Measurements from ENCODE around the gene ANKRD7.
"Not testable (repeated sequence)": the region's sequence is repeated elsewhere in the genome, so short reads cannot be mapped to it uniquely, and the experiment has no call there.

The ANKRD7 gene

GRCh38 chr7:118239014-118239413 is 14.5 kb downstream of the ANKRD7 start:
- no peak for DNase-seq (ENCODE audit: low read depth)

GRCh38 chr7:118240320-118240719 is 15.8 kb downstream of the ANKRD7 start:
- not testable (repeated sequence) for DNase-seq (ENCODE audit: low read depth)

GRCh38 chr7:118243695-118244094 is 19.2 kb downstream of the ANKRD7 start:
- no peak for DNase-seq (ENCODE audit: low read depth)

GRCh38 chr7:118245267-118246040 is 20.9 kb downstream of the ANKRD7 start:
- no peak for DNase-seq (ENCODE audit: low read depth)

- DNase-seq (ENCODE audit: low read depth), result peak; percentile 1
Measured at GRCh38 chr7:118250860-118251494, 26.5 kb downstream of the ANKRD7 start.

GRCh38 chr7:118252087-118252486 is 27.6 kb downstream of the ANKRD7 start:
- no peak for DNase-seq (ENCODE audit: low read depth)

- DNase-seq (ENCODE audit: low read depth), result peak; percentile 3
Measured at GRCh38 chr7:118259115-118259514, 34.6 kb downstream of the ANKRD7 start.

- no peak for DNase-seq (ENCODE audit: low read depth)
Measured at GRCh38 chr7:118264836-118265235, 40.3 kb downstream of the ANKRD7 start.

- no peak for DNase-seq (ENCODE audit: low read depth)
Measured at GRCh38 chr7:118280319-118281012, 56.0 kb downstream of the ANKRD7 start.

- DNase-seq (ENCODE audit: low read depth), result no peak
Measured at GRCh38 chr7:118281196-118281595, 56.7 kb downstream of the ANKRD7 start.

GRCh38 chr7:118285358-118285757 is 60.9 kb downstream of the ANKRD7 start:
- DNase-seq (ENCODE audit: low read depth), result no peak

GRCh38 chr7:118286131-118286530 is 61.6 kb downstream of the ANKRD7 start:
- no peak for DNase-seq (ENCODE audit: low read depth)

GRCh38 chr7:118288098-118288497 is 63.6 kb downstream of the ANKRD7 start:
- DNase-seq (ENCODE audit: low read depth), result no peak

- no peak for DNase-seq (ENCODE audit: low read depth)
Measured at GRCh38 chr7:118289476-118289875, 65.0 kb downstream of the ANKRD7 start.
